GM12878 (cell line): Measurements from ENCODE around the gene FBXL5. TPM values are rescaled to one million over a fixed set of nuclear protein-coding genes. Genes with fewer than 3 reads are reported as not detected.

Experiments used
- ATAC-seq: fragments of 200-7000 bp; cut with Tn5 transposase; 3 replicates; pipeline ENCODE4 v1.9.1; 2020; ENCODE audit warnings: mild to moderate bottlenecking, moderate library complexity
- BruUV-seq: library from RNA; stranded (reverse); fragments of 400-500 nt; replicated peaks from 2 replicates; lab custom pipeline; 2021; lab: Mats Ljungman, UMichigan
- CTCF ChIA-PET: fragments of 300-600 bp; sonication (Branson Sonifier 250); formaldehyde crosslinking; extraction: SDS; loops from one replicate; lab custom pipeline; 2021; ENCODE audit warnings: inconsistent platforms; lab: Yijun Ruan, JAX
- POLR2A ChIA-PET: fragments of 350-600 bp; formaldehyde crosslinking; extraction: SDS; loops from one replicate; lab custom pipeline; 2021; ENCODE audit warnings: inconsistent platforms; lab: Charles Lee
- RAD21 ChIA-PET: fragments of 300-600 bp; sonication (Branson Sonifier 250); formaldehyde crosslinking; loops from one replicate; lab custom pipeline; 2023; ENCODE audit warnings: antibody characterized with exemption; ENCODE audit not compliant: unreplicated experiment; lab: Charles Lee
- SMC1A ChIA-PET: fragments of 300-600 bp; sonication (Branson Sonifier 250); formaldehyde crosslinking; loops from one replicate; lab custom pipeline; 2023; ENCODE audit not compliant: unreplicated experiment, uncharacterized antibody; lab: Charles Lee
- DNase-seq: peaks from one replicate; pipeline ENCODE4 v3.0.0-alpha.2; 2011; ENCODE audit warnings: low read depth, low spot score
- FAIRE-seq: peaks from 3 replicates; lab custom pipeline; 2011; peaks lifted over from hg19 to GRCh38; lab: Jason Lieb, UNC
- H2AFZ ChIP-seq: 2 replicates; pipeline ENCODE4 v1.6.0; 2011; ENCODE audit warnings: low read depth, low read length, control low read depth; ENCODE audit not compliant: control insufficient read depth
- H3K27ac ChIP-seq: 2 replicates; pipeline ENCODE4 v1.5.1; 2011; ENCODE audit warnings: control low read depth; ENCODE audit not compliant: control insufficient read depth, insufficient read depth
- H3K27me3 ChIP-seq, 2 experiments: replicated peaks in 1 of 2; 2 replicates each; pipeline versions ENCODE4 v1.6.0 to v1.6.1; 2011; ENCODE audit warnings: low read length in 1 of 2; ENCODE audit not compliant: control insufficient read depth in 2 of 2, insufficient read depth in 2 of 2
- H3K36me3 ChIP-seq, 2 experiments: 2 replicates each; pipeline ENCODE4 v1.5.1; 2011; ENCODE audit warnings: low read length in 1 of 2; ENCODE audit not compliant: control insufficient read depth in 2 of 2, insufficient read depth in 2 of 2
- H3K4me1 ChIP-seq: 2 replicates; pipeline ENCODE4 v1.6.1; 2011; ENCODE audit warnings: mild to moderate bottlenecking, low read length, moderate library complexity, mixed read lengths; ENCODE audit not compliant: control insufficient read depth, insufficient read depth
- H3K4me2 ChIP-seq: 2 replicates; pipeline ENCODE4 v1.6.0; 2011; ENCODE audit warnings: control low read depth; ENCODE audit not compliant: control insufficient read depth, insufficient read depth
- H3K4me3 ChIP-seq: fragments of 200-600 bp; sonication (generic); 2 replicates; pipeline ENCODE4 v1.5.1; 2016
- H3K79me2 ChIP-seq: 2 replicates; pipeline ENCODE4 v1.6.0; 2011; ENCODE audit warnings: low read length; ENCODE audit not compliant: control insufficient read depth, insufficient read depth
- H3K9ac ChIP-seq: 2 replicates; pipeline ENCODE4 v1.8.0; 2011; ENCODE audit warnings: low read length, control low read depth, mixed read lengths; ENCODE audit not compliant: control insufficient read depth, insufficient read depth
- H3K9me3 ChIP-seq: replicated peaks from 3 replicates; pipeline ENCODE4 v1.5.1; 2011; ENCODE audit warnings: mild to moderate bottlenecking, low read length; ENCODE audit not compliant: control insufficient read depth, insufficient read depth
- H4K20me1 ChIP-seq: 2 replicates; pipeline ENCODE4 v1.6.0; 2011; ENCODE audit not compliant: control insufficient read depth, insufficient read depth
- BMI1 ChIP-seq: fragments of 450-650 bp; IDR thresholded peaks from 2 replicates; pipeline ENCODE4 v1.6.1; 2016; ENCODE audit warnings: mild to moderate bottlenecking, moderate library complexity, borderline replicate concordance
- BRCA1 ChIP-seq: IDR thresholded peaks from 2 replicates; pipeline ENCODE4 v1.6.1; 2011; ENCODE audit warnings: low read depth, low read length, improper control_type of control experiment
- CEBPB ChIP-seq, 2 experiments: fragments of 150-350 bp in 1 of 2; IDR thresholded peaks; 2 replicates each; pipeline ENCODE4 v1.6.1; 2012 to 2014; ENCODE audit warnings: low read depth in 2 of 2, low read length in 2 of 2, borderline replicate concordance in 1 of 2, inconsistent platforms in 1 of 2
- CHD4 ChIP-seq: fragments of 200-600 bp; sonication (generic); IDR thresholded peaks from 2 replicates; pipeline ENCODE4 v1.6.1; 2016; ENCODE audit warnings: mild to moderate bottlenecking
- CREB1 ChIP-seq: IDR thresholded peaks from 2 replicates; pipeline ENCODE4 v1.6.1; 2012; ENCODE audit warnings: low read depth, mild to moderate bottlenecking, inconsistent platforms
- IKZF1 ChIP-seq: fragments of 450-650 bp; conservative IDR thresholded peaks from 2 replicates; pipeline ENCODE4 v1.6.1; 2017; ENCODE audit warnings: antibody characterized with exemption, mild to moderate bottlenecking
- IKZF2 ChIP-seq, 2 experiments: fragments of 450-650 bp; IDR thresholded peaks; 2 replicates each; pipeline ENCODE4 v1.6.1; 2017; ENCODE audit warnings: mild to moderate bottlenecking in 2 of 2, moderate library complexity in 2 of 2
- NR2C1 ChIP-seq: fragments of 450-650 bp; IDR thresholded peaks from 2 replicates; pipeline ENCODE4 v1.6.1; 2017; ENCODE audit warnings: antibody characterized with exemption, mild to moderate bottlenecking, moderate library complexity
- POU2F2 ChIP-seq: IDR thresholded peaks from 3 replicates; pipeline ENCODE4 v1.6.1; 2011; ENCODE audit warnings: low read depth, mild to moderate bottlenecking, low read length, borderline replicate concordance
- RAD51 ChIP-seq: fragments of 450-650 bp; IDR thresholded peaks from 2 replicates; pipeline ENCODE4 v1.6.1; 2016; ENCODE audit warnings: moderate library complexity, mild to moderate bottlenecking, inconsistent platforms
- RB1 ChIP-seq: fragments of 450-650 bp; formaldehyde crosslinking; IDR thresholded peaks from 2 replicates; pipeline ENCODE4 v1.6.1; 2017; ENCODE audit warnings: mild to moderate bottlenecking, borderline replicate concordance
- RELA ChIP-seq: fragments of 450-650 bp; IDR thresholded peaks from 2 replicates; pipeline ENCODE4 v1.8.0; 2014; ENCODE audit warnings: borderline replicate concordance; ENCODE audit not compliant: partially characterized antibody
- SIN3A ChIP-seq: IDR thresholded peaks from 2 replicates; pipeline ENCODE4 v1.6.1; 2012; ENCODE audit warnings: low read depth, low read length, improper control_type of control experiment
- SMC3 ChIP-seq: IDR thresholded peaks from 2 replicates; pipeline ENCODE4 v1.6.1; 2011; ENCODE audit warnings: low read length, improper control_type of control experiment, borderline replicate concordance
- STAT3 ChIP-seq: IDR thresholded peaks from 2 replicates; pipeline ENCODE4 v1.6.1; 2011; ENCODE audit warnings: low read depth, low read length, improper control_type of control experiment
- WRNIP1 ChIP-seq: IDR thresholded peaks from 2 replicates; pipeline ENCODE4 v1.6.1; 2011; ENCODE audit warnings: low read depth, low read length, improper control_type of control experiment, borderline replicate concordance
- YY1 ChIP-seq: IDR thresholded peaks from 2 replicates; pipeline ENCODE4 v1.6.1; 2011; ENCODE audit warnings: low read depth, mild to moderate bottlenecking, low read length
- in situ Hi-C: fragments of 300-500 bp; cut with MboI; formaldehyde crosslinking; loops from 9 replicates; pipeline ENCODE4 v1.14.3; 2018; ENCODE audit warnings: mixed read lengths
- intact Hi-C: fragments of 100-400 bp; cut with micrococcal nuclease; formaldehyde crosslinking; loops from one replicate; pipeline ENCODE4 v1.14.2; 2022; ENCODE audit not compliant: unreplicated experiment
- polyA plus RNA-seq, 11 experiments: library from polyadenylated mRNA; depleted of rRNA in 4 of 11; unstranded in 6 of 11; stranded (reverse) in 5 of 11; fragments of >200 nt; fragmentation: Nextera tagmentation in 4 of 11; fragmentation: Illumina TruSeq in 1 of 11; extraction: Ambion mirVana in 4 of 11; extraction: Trizol in 1 of 11; gene quantifications; 1 replicate in 1 of 11; 2 replicates in 10 of 11; pipeline versions ENCODE4 v1.2.1 to v1.2.3, GENCODE V29; 2011 to 2016; ENCODE audit warnings: inconsistent platforms in 2 of 11, missing spikeins in 2 of 11, low read depth in 1 of 11
- total RNA-seq, 4 experiments: library from RNA; depleted of rRNA in 3 of 4; stranded (reverse); fragments of >200 nt in 3 of 4; fragmentation: Illumina TruSeq in 1 of 4; extraction: Trizol in 1 of 4; gene quantifications; 2 replicates each; pipeline versions ENCODE4 v1.2.1 to v1.2.3, GENCODE V29; 2013 to 2021
- TF ChIP-seq, protein P1 (sequence below): IDR thresholded peaks from 2 replicates; pipeline ENCODE4 v1.6.1; 2012; ENCODE audit warnings: mild to moderate bottlenecking, low read depth, low read length
- TF ChIP-seq, protein P2 (sequence below): fragments of 450-650 bp; IDR thresholded peaks from 2 replicates; pipeline ENCODE4 v1.6.1; 2016; ENCODE audit warnings: mild to moderate bottlenecking
- TF ChIP-seq, protein P3 (sequence below): fragments of 450-650 bp; IDR thresholded peaks from 2 replicates; pipeline ENCODE4 v1.6.1; 2014; ENCODE audit warnings: mild to moderate bottlenecking

Gene FBXL5
- total and polyA plus RNA-seq, 10 of the 15 experiments (the other 5 are each of a cell fraction or from before 2014, with no cell fraction given) = 10.1 to 46.2 (median 32.7) TPM

DNA sequence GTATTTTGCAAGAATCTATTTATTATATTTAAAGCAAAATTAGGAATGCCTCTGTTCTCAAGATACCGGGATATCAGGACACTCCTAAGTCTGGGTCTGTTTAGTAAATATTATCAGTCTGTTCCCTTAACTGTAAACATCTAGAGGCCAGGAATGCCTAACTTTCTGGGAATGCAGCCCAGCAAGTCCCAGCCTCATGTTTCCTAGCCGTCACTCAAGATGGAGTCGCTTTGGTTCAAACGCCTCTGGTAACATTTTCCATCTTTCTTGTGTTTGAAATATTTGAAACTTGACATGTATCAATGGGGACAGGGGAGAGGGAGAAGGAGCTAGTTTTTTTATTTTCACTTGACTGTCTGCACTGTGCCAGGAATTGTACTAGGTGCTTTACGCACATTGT lies 85.4 kb downstream of the FBXL5 start (continued):
- TF ChIP-seq, protein P1, sequence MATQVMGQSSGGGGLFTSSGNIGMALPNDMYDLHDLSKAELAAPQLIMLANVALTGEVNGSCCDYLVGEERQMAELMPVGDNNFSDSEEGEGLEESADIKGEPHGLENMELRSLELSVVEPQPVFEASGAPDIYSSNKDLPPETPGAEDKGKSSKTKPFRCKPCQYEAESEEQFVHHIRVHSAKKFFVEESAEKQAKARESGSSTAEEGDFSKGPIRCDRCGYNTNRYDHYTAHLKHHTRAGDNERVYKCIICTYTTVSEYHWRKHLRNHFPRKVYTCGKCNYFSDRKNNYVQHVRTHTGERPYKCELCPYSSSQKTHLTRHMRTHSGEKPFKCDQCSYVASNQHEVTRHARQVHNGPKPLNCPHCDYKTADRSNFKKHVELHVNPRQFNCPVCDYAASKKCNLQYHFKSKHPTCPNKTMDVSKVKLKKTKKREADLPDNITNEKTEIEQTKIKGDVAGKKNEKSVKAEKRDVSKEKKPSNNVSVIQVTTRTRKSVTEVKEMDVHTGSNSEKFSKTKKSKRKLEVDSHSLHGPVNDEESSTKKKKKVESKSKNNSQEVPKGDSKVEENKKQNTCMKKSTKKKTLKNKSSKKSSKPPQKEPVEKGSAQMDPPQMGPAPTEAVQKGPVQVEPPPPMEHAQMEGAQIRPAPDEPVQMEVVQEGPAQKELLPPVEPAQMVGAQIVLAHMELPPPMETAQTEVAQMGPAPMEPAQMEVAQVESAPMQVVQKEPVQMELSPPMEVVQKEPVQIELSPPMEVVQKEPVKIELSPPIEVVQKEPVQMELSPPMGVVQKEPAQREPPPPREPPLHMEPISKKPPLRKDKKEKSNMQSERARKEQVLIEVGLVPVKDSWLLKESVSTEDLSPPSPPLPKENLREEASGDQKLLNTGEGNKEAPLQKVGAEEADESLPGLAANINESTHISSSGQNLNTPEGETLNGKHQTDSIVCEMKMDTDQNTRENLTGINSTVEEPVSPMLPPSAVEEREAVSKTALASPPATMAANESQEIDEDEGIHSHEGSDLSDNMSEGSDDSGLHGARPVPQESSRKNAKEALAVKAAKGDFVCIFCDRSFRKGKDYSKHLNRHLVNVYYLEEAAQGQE = no peak
- TF ChIP-seq YY1 = no peak
- TF ChIP-seq, protein P2, sequence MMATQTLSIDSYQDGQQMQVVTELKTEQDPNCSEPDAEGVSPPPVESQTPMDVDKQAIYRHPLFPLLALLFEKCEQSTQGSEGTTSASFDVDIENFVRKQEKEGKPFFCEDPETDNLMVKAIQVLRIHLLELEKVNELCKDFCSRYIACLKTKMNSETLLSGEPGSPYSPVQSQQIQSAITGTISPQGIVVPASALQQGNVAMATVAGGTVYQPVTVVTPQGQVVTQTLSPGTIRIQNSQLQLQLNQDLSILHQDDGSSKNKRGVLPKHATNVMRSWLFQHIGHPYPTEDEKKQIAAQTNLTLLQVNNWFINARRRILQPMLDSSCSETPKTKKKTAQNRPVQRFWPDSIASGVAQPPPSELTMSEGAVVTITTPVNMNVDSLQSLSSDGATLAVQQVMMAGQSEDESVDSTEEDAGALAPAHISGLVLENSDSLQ = no peak
- no peak for TF ChIP-seq STAT3
- no peak for TF ChIP-seq IKZF2 (IDR thresholded peaks at IDR 0.05)
- TF ChIP-seq SMC3 = no peak
- no peak for TF ChIP-seq RAD51
- no peak for TF ChIP-seq POU2F2

DNA sequence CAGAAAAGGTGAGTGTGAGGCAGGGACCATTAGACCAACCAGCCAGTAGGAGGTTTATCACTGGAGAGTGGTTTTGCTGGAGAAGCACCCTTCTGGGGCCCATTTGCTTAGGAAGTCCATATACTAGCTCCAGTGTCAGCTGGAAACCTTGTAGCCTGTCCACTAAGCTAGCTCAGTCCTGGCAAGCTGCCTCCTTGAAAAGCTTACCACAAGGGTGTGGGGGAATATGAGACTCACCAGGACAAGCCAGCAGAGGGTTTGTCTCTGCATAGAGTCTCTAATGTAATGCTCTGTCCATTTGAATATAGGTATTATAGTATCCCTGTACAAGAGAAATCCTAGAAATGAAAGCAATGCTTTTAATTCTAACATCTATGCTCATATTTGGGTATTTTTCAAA lies 86.3 kb downstream of the FBXL5 start:
- ChIA-PET CTCF (no interaction called here), SMC1A (no interaction called here), POLR2A (no interaction called here), RAD21 (no interaction called here)
- H2AFZ ChIP-seq = no peak overlapping the region
- ATAC-seq = no peak
- H3K36me3 ChIP-seq = no peaks in the 10 kb centered on the region
- in situ Hi-C loops = no loop called here
- H3K79me2 ChIP-seq = no peaks in the 10 kb centered on the region
- no peaks in the 10 kb centered on the region for H3K9me3 ChIP-seq
- no peak overlapping the region for H3K9ac ChIP-seq
- H3K27me3 ChIP-seq = no peaks in the 10 kb centered on the region
- H4K20me1 ChIP-seq = no peaks in the 10 kb centered on the region
- FAIRE-seq = no peak
- BruUV-seq = no TSS peak
- H3K27ac ChIP-seq = no peak overlapping the region
- H3K4me2 ChIP-seq = no peak overlapping the region
- no peak for TF ChIP-seq CEBPB (IDR thresholded peaks at IDR 0.05; ENCODE audit: borderline replicate concordance in 1 of 2, low read depth in 2 of 2, low read length in 2 of 2)
- no peak for TF ChIP-seq RB1
- TF ChIP-seq IKZF1 = no peak
- TF ChIP-seq CHD4 = no peak
- TF ChIP-seq WRNIP1 = no peak
- no peak for TF ChIP-seq NR2C1
- no peak for TF ChIP-seq SIN3A
- no peak for TF ChIP-seq BMI1
- no peak for TF ChIP-seq RELA
- TF ChIP-seq, protein P3, sequence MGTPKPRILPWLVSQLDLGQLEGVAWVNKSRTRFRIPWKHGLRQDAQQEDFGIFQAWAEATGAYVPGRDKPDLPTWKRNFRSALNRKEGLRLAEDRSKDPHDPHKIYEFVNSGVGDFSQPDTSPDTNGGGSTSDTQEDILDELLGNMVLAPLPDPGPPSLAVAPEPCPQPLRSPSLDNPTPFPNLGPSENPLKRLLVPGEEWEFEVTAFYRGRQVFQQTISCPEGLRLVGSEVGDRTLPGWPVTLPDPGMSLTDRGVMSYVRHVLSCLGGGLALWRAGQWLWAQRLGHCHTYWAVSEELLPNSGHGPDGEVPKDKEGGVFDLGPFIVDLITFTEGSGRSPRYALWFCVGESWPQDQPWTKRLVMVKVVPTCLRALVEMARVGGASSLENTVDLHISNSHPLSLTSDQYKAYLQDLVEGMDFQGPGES = no peak
- TF ChIP-seq STAT3 = no peak
- TF ChIP-seq CREB1 = no peak
- TF ChIP-seq BRCA1 = no peak
- intact Hi-C loops = no loop called here
- no peaks in the 10 kb centered on the region for H3K4me1 ChIP-seq
- H3K4me3 ChIP-seq = no peak overlapping the region
- no peak for DNase-seq
